HEK293 (cell line): ENCODE results near the gene LRRC2.

Experiments used
- CTCF ChIA-PET: fragments of 350-600 bp; formaldehyde crosslinking; extraction: SDS; loops from one replicate; lab custom pipeline; 2021; ENCODE audit warnings: antibody characterized with exemption; lab: Yijun Ruan, JAX
- POLR2A ChIA-PET: fragments of 300-600 bp; formaldehyde crosslinking; extraction: SDS; loops from one replicate; lab custom pipeline; 2020; ENCODE audit warnings: antibody characterized with exemption, inconsistent platforms; lab: Yijun Ruan, JAX
- H3K27ac ChIP-seq: fragments of 200-500 bp; sonication (Bioruptor generic); 2 replicates; pipeline ENCODE4 v1.5.1; 2014; ENCODE audit warnings: low read depth, low read length, control low read depth, inconsistent platforms; ENCODE audit errors: extremely low read depth
- H3K36me3 ChIP-seq, 2 experiments: fragments of 200-500 bp in 1 of 2; sonication (Bioruptor generic) in 1 of 2; 1 replicate in 1 of 2; 2 replicates in 1 of 2; pipeline ENCODE4 v1.5.1; 2014 to 2017; ENCODE audit warnings: inconsistent platforms in 2 of 2, low read length in 2 of 2; ENCODE audit not compliant: control insufficient read depth in 2 of 2, insufficient read depth in 1 of 2
- H3K4me1 ChIP-seq: fragments of 200-500 bp; sonication (Bioruptor generic); 2 replicates; pipeline ENCODE4 v1.5.1; 2014; ENCODE audit warnings: mild to moderate bottlenecking, low read length, inconsistent platforms; ENCODE audit not compliant: control insufficient read depth, insufficient read depth
- H3K4me3 ChIP-seq: 2 replicates; pipeline ENCODE4 v1.5.1; 2011; ENCODE audit warnings: low read depth, mild to moderate bottlenecking, control low read depth, low read length, moderate library complexity
- H3K9me3 ChIP-seq: fragments of 200-500 bp; sonication (Bioruptor generic); 2 replicates; pipeline ENCODE4 v1.5.1; 2014; ENCODE audit warnings: low read depth, low read length, inconsistent platforms; ENCODE audit not compliant: control insufficient read depth, insufficient read depth
- MEIS1 ChIP-seq: sonication (generic); formaldehyde crosslinking; IDR thresholded peaks from 2 replicates; pipeline ENCODE4 v1.8.1; 2022; ENCODE audit warnings: missing genetic modification reagents, mild to moderate bottlenecking, borderline replicate concordance
- REPIN1 ChIP-seq: fragments of 450-650 bp; formaldehyde crosslinking; IDR thresholded peaks from 2 replicates; pipeline ENCODE4 v1.5.1; 2017; ENCODE audit warnings: missing biosample characterization, missing genetic modification characterization, low read depth
- SCRT1 ChIP-seq: fragments of 450-650 bp; formaldehyde crosslinking; IDR thresholded peaks from 2 replicates; pipeline ENCODE4 v1.5.1; 2016; ENCODE audit warnings: missing biosample characterization, missing genetic modification characterization, borderline replicate concordance
- SCRT2 ChIP-seq: fragments of 450-650 bp; formaldehyde crosslinking; IDR thresholded peaks from 2 replicates; pipeline ENCODE4 v1.5.1; 2016; ENCODE audit warnings: missing biosample characterization, missing genetic modification characterization
- WT1 ChIP-seq: fragments of 450-650 bp; formaldehyde crosslinking; IDR thresholded peaks from 2 replicates; pipeline ENCODE4 v1.5.1; 2016; ENCODE audit warnings: missing biosample characterization, missing genetic modification characterization
- ZFP3 ChIP-seq: fragments of 450-650 bp; formaldehyde crosslinking; IDR thresholded peaks from 2 replicates; pipeline ENCODE4 v1.5.1; 2016; ENCODE audit warnings: low read depth, missing biosample characterization, missing genetic modification characterization
- ZNF175 ChIP-seq: fragments of 450-650 bp; formaldehyde crosslinking; IDR thresholded peaks from 2 replicates; pipeline ENCODE4 v1.5.1; 2016; ENCODE audit warnings: missing biosample characterization, missing genetic modification characterization
- ZNF26 ChIP-seq: fragments of 450-650 bp; formaldehyde crosslinking; IDR thresholded peaks from 2 replicates; pipeline ENCODE4 v1.5.1; 2016; ENCODE audit warnings: missing biosample characterization, missing genetic modification characterization
- ZNF350 ChIP-seq: fragments of 450-650 bp; formaldehyde crosslinking; IDR thresholded peaks from 2 replicates; pipeline ENCODE4 v1.5.0; 2017; ENCODE audit warnings: missing biosample characterization, mild to moderate bottlenecking, missing genetic modification characterization
- ZNF623 ChIP-seq: fragments of 450-650 bp; formaldehyde crosslinking; IDR thresholded peaks from 2 replicates; pipeline ENCODE4 v1.5.1; 2016; ENCODE audit warnings: missing biosample characterization, missing genetic modification characterization
- ZNF629 ChIP-seq: fragments of 450-650 bp; formaldehyde crosslinking; IDR thresholded peaks from 2 replicates; pipeline ENCODE4 v1.5.1; 2017; ENCODE audit warnings: missing biosample characterization, missing genetic modification characterization
- TF ChIP-seq, protein P1 (sequence below): IDR thresholded peaks from 2 replicates; pipeline ENCODE4 v1.6.1; 2011; ENCODE audit warnings: mild to moderate bottlenecking, low read depth, low read length, borderline replicate concordance
- TF ChIP-seq, protein P2 (sequence below): fragments of 450-650 bp; formaldehyde crosslinking; IDR thresholded peaks from 2 replicates; pipeline ENCODE4 v1.5.1; 2016; ENCODE audit warnings: missing biosample characterization, missing genetic modification characterization

Gene LRRC2

GRCh38 chr3:46545818-46546630 lies 20.1 kb downstream of the LRRC2 start (continued):
- TF ChIP-seq ZNF26 (tag by site-specific recombination) (no peak), SCRT1 (no peak), WT1 (tag by site-specific recombination) (no peak), REPIN1 (no peak)
- TF ChIP-seq, protein P1, sequence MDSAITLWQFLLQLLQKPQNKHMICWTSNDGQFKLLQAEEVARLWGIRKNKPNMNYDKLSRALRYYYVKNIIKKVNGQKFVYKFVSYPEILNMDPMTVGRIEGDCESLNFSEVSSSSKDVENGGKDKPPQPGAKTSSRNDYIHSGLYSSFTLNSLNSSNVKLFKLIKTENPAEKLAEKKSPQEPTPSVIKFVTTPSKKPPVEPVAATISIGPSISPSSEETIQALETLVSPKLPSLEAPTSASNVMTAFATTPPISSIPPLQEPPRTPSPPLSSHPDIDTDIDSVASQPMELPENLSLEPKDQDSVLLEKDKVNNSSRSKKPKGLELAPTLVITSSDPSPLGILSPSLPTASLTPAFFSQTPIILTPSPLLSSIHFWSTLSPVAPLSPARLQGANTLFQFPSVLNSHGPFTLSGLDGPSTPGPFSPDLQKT, result no peak
- TF ChIP-seq, all 188 proteins: peak for 0

DNA sequence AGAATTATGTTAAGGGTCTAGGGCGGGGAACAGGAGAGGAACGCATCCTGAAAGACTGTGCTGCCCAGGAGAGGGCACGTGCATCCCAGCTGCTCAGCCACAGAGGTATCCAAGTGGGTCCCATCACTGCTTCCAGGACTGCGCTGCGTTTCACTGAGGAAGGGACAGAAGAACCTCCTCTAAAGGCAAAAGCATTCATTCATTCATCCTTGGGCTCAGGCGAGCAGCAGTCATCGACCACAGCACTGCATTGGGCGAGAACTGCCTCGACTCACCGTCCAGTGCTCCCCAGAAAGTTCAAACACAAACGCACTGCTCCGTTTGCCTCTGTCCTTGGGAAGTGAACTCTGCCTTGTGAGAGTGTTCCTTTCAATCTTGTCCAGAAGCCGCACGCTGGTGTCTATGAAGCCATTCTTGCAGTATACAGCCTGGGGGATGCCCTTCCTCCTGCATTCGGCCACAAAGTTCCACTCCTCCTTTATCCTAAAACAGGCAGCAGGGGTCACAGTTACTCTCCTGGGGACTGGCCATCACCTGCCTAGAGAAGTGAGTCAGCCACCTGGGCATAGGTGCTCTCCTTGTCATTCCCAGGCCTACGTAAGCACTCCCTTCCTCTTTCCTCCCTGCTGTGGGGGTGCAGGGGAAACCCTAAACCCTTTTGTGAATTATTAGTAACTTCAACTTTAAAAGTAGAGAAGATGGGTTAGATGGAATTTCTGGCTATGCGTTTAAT lies 21.2 kb downstream of the LRRC2 start:
- Histone ChIP-seq H3K27ac (no peak overlapping the region), H3K9me3 (no peaks in the 10 kb centered on the region), H3K4me1 (no peaks in the 10 kb centered on the region), H3K36me3 (no peaks in the 10 kb centered on the region), H3K4me3 (no peak overlapping the region)
- CTCF ChIA-PET, result interaction anchor here (0.6 to 1.8 kb wide), 2 partner anchors 56 to 82 kb away, joined by 3 to 4 read pairs; no protein-coding TSS in a partner anchor
- POLR2A ChIA-PET, result no interaction called here
- TF ChIP-seq, protein P2, sequence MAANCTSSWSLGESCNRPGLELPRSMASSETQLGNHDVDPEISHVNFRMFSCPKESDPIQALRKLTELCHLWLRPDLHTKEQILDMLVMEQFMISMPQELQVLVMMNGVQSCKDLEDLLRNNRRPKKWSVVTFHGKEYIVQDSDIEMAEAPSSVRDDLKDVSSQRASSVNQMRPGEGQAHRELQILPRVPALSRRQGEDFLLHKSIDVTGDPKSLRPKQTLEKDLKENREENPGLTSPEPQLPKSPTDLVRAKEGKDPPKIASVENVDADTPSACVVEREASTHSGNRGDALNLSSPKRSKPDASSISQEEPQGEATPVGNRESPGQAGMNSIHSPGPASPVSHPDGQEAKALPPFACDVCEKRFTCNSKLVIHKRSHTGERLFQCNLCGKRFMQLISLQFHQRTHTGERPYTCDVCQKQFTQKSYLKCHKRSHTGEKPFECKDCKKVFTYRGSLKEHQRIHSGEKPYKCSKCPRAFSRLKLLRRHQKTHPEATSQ (tag by site-specific recombination), result no peak
- no peak for TF ChIP-seq ZNF623 (tag by site-specific recombination)
- TF ChIP-seq MEIS1, result no peak

DNA sequence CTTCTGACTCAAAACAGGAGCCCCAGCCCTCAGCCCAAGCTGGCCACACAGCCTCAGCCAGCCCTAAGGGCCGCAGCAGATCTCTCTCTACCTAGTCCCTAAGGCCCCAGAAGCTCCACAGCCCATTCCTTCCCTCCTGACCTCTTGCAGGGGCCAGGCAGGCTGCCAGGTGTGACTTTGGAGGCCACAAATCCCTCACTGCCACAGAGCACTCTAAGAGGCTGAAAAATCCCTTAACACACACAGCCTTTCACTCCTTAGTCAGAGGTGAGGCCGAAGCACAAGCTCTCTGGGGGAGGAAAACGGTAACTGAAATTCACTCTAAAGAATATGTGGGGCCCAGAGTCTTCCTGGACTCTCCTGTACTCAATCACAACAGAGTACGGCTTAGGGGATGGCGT lies 23.3 kb downstream of the LRRC2 start:
- no peaks in the 10 kb centered on the region for H3K9me3 ChIP-seq
- CTCF ChIA-PET, result interaction anchor here (0.6 to 1.4 kb wide), 7 partner anchors 16 to 441 kb away, joined by 3 to 4 read pairs (median 3); no protein-coding TSS in a partner anchor
- H3K4me3 ChIP-seq, result no peak overlapping the region
- TF ChIP-seq ZNF175 (tag by site-specific recombination) (no peak), ZNF350 (no peak), ZNF629 (no peak)
- POLR2A ChIA-PET, result no interaction called here
- no peak overlapping the region for H3K27ac ChIP-seq
- H3K4me1 ChIP-seq, result no peaks in the 10 kb centered on the region
- no peaks in the 10 kb centered on the region for H3K36me3 ChIP-seq

DNA sequence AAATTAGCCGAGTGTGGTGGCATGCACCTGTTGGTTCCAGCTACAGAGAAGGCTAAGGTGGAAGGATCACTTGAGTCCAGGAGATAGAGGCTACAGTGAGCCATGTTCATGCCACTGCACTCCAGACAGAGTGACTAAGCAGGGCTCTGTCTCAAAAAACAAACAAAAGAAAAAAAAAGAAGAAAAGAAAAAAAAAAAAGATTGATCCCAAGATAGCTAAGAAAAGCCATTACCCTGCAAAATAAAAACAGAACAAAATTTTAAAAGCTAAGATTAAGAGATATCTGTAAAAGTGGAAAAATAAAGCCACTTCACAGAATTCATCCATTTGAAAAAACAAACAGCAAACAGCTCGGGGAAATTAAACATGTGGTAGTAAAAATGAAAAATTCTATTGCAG lies 23.8 kb downstream of the LRRC2 start:
- no peaks in the 10 kb centered on the region for H3K9me3 ChIP-seq
- H3K27ac ChIP-seq, result no peak overlapping the region
- no peak for TF ChIP-seq ZFP3
- TF ChIP-seq SCRT2, result 0 out of 2 replicates have a peak, but pooled peaks have one; percentile 13
- no peaks in the 10 kb centered on the region for H3K4me1 ChIP-seq
- ChIA-PET CTCF (interaction anchor here (0.6 to 1.4 kb wide), 5 partner anchors 16 to 440 kb away, joined by 3 to 4 read pairs (median 3); no protein-coding TSS in a partner anchor), POLR2A (no interaction called here)
- H3K36me3 ChIP-seq, result no peaks in the 10 kb centered on the region
- H3K4me3 ChIP-seq, result no peak overlapping the region
